GM12878 (cell line): ENCODE measurements around the gene BBC3. TPM values are rescaled to one million over a fixed set of nuclear protein-coding genes. Genes with fewer than 3 reads are reported as not detected.

Source experiments
- ATF3 ChIP-seq: IDR thresholded peaks from 2 replicates; pipeline ENCODE4 v1.6.1; 2011; ENCODE audit warnings: low read depth, mild to moderate bottlenecking, low read length, moderate library complexity, borderline replicate concordance; ENCODE audit errors: extremely low read depth
- ATF7 ChIP-seq: fragments of 450-650 bp; IDR thresholded peaks from 2 replicates; pipeline ENCODE4 v1.6.1; 2016; ENCODE audit warnings: low read depth, mild to moderate bottlenecking
- BACH1 ChIP-seq: fragments of 450-650 bp; IDR thresholded peaks from 2 replicates; pipeline ENCODE4 v1.6.1; 2017; ENCODE audit warnings: mild to moderate bottlenecking, borderline replicate concordance
- BRCA1 ChIP-seq: IDR thresholded peaks from 2 replicates; pipeline ENCODE4 v1.6.1; 2011; ENCODE audit warnings: low read depth, low read length, improper control_type of control experiment
- CBX5 ChIP-seq: sonication (generic); IDR thresholded peaks from 2 replicates; pipeline ENCODE4 v1.6.1; 2016; ENCODE audit warnings: low read depth, moderate library complexity, mild to moderate bottlenecking, inconsistent platforms
- CREM ChIP-seq: IDR thresholded peaks from 2 replicates; pipeline ENCODE4 v1.6.1; 2014; ENCODE audit warnings: antibody characterized with exemption, low read depth
- E4F1 ChIP-seq: fragments of 450-650 bp; IDR thresholded peaks from 2 replicates; pipeline ENCODE4 v1.6.1; 2018; ENCODE audit warnings: borderline replicate concordance, mild to moderate bottlenecking; ENCODE audit not compliant: partially characterized antibody
- EGR1 ChIP-seq, 2 experiments: IDR thresholded peaks; 1 replicate in 1 of 2; 2 replicates in 1 of 2; pipeline ENCODE4 v1.6.1; 2011 to 2012; ENCODE audit warnings: low read depth in 2 of 2, low read length in 2 of 2, borderline replicate concordance in 1 of 2, mild to moderate bottlenecking in 1 of 2, moderate library complexity in 1 of 2
- HDAC6 ChIP-seq: fragments of 200-600 bp; sonication (generic); IDR thresholded peaks from one replicate; pipeline ENCODE4 v1.8.0; 2017; ENCODE audit warnings: antibody characterized with exemption; ENCODE audit not compliant: unreplicated experiment
- IKZF1 ChIP-seq: fragments of 450-650 bp; conservative IDR thresholded peaks from 2 replicates; pipeline ENCODE4 v1.6.1; 2017; ENCODE audit warnings: antibody characterized with exemption, mild to moderate bottlenecking
- IRF3 ChIP-seq: fragments of 450-650 bp; IDR thresholded peaks from 2 replicates; pipeline ENCODE4 v1.6.1; 2014; ENCODE audit warnings: mild to moderate bottlenecking
- MEF2A ChIP-seq: IDR thresholded peaks from 2 replicates; pipeline ENCODE4 v1.6.1; 2011; ENCODE audit warnings: low read depth, mild to moderate bottlenecking, low read length, moderate library complexity; ENCODE audit not compliant: insufficient read depth
- MYB ChIP-seq: fragments of 150-350 bp; IDR thresholded peaks from 2 replicates; pipeline ENCODE4 v1.6.1; 2014; ENCODE audit warnings: mild to moderate bottlenecking, low read depth, low read length, borderline replicate concordance
- NKRF ChIP-seq: fragments of 450-650 bp; conservative IDR thresholded peaks from 2 replicates; pipeline ENCODE4 v1.6.1; 2017; ENCODE audit warnings: mild to moderate bottlenecking, moderate library complexity
- RCOR1 ChIP-seq: conservative IDR thresholded peaks from 2 replicates; pipeline ENCODE4 v1.6.1; 2012; ENCODE audit warnings: low read depth, low read length, improper control_type of control experiment
- RELA ChIP-seq: fragments of 450-650 bp; IDR thresholded peaks from 2 replicates; pipeline ENCODE4 v1.8.0; 2014; ENCODE audit warnings: borderline replicate concordance; ENCODE audit not compliant: partially characterized antibody
- SIN3A ChIP-seq: IDR thresholded peaks from 2 replicates; pipeline ENCODE4 v1.6.1; 2012; ENCODE audit warnings: low read depth, low read length, improper control_type of control experiment
- SMC3 ChIP-seq: IDR thresholded peaks from 2 replicates; pipeline ENCODE4 v1.6.1; 2011; ENCODE audit warnings: low read length, improper control_type of control experiment, borderline replicate concordance
- SPI1 ChIP-seq: IDR thresholded peaks from 2 replicates; pipeline ENCODE4 v1.6.1; 2011; ENCODE audit warnings: low read depth, mild to moderate bottlenecking, low read length, moderate library complexity, borderline replicate concordance; ENCODE audit not compliant: insufficient read depth
- WRNIP1 ChIP-seq: IDR thresholded peaks from 2 replicates; pipeline ENCODE4 v1.6.1; 2011; ENCODE audit warnings: low read depth, low read length, improper control_type of control experiment, borderline replicate concordance
- ZBTB33 ChIP-seq: fragments of 450-650 bp; IDR thresholded peaks from 2 replicates; pipeline ENCODE4 v1.6.1; 2017; ENCODE audit warnings: mild to moderate bottlenecking
- ZNF207 ChIP-seq: fragments of 450-650 bp; IDR thresholded peaks from 2 replicates; pipeline ENCODE4 v1.6.1; 2014; ENCODE audit warnings: antibody characterized with exemption, mild to moderate bottlenecking, borderline replicate concordance
- ZNF24 ChIP-seq: fragments of 450-650 bp; IDR thresholded peaks from 2 replicates; pipeline ENCODE4 v1.6.1; 2017; ENCODE audit warnings: antibody characterized with exemption, mild to moderate bottlenecking
- polyA plus RNA-seq, 11 experiments: library from polyadenylated mRNA; depleted of rRNA in 4 of 11; unstranded in 6 of 11; stranded (reverse) in 5 of 11; fragments of >200 nt; fragmentation: Nextera tagmentation in 4 of 11; fragmentation: Illumina TruSeq in 1 of 11; extraction: Ambion mirVana in 4 of 11; extraction: Trizol in 1 of 11; gene quantifications; 1 replicate in 1 of 11; 2 replicates in 10 of 11; pipeline versions ENCODE4 v1.2.1 to v1.2.3, GENCODE V29; 2011 to 2016; ENCODE audit warnings: inconsistent platforms in 2 of 11, missing spikeins in 2 of 11, low read depth in 1 of 11
- total RNA-seq, 4 experiments: library from RNA; depleted of rRNA in 3 of 4; stranded (reverse); fragments of >200 nt in 3 of 4; fragmentation: Illumina TruSeq in 1 of 4; extraction: Trizol in 1 of 4; gene quantifications; 2 replicates each; pipeline versions ENCODE4 v1.2.1 to v1.2.3, GENCODE V29; 2013 to 2021

BBC3 gene
- total and polyA plus RNA-seq, 10 of the 15 experiments (the other 5 are each of a cell fraction or from before 2014, with no cell fraction given) = 0.10 to 17.9 (median 7.5) TPM

GRCh38 chr19:47247308-47247990 is 16.4 kb upstream of the BBC3 start (continued):
- TF ChIP-seq NKRF (no peak), ZNF207 (no peak), ATF7 (peak; percentile 16; the same call in 1 of the 2 replicates), SPI1 (no peak), E4F1 (no peak), ZNF24 (no peak), SIN3A (no peak), IRF3 (no peak), CBX5 (no peak), MEF2A (no peak), ZBTB33 (no peak), MYB (no peak), RCOR1 (0 out of 2 replicates have a peak, but pooled peaks have one; percentile 47), IKZF1 (0 out of 2 replicates have a peak, but pooled peaks have one; percentile 21), RELA (no peak), BRCA1 (no peak), CREM (peak; percentile 32; the same call in 1 of the 2 replicates), ATF3 (no peak), BACH1 (no peak), SMC3 (peak; percentile 75), EGR1 (IDR thresholded peaks at IDR 0.05; ENCODE audit: borderline replicate concordance in 1 of 2, low read depth in 2 of 2, low read length in 2 of 2) (no peak), HDAC6 (no peak), WRNIP1 (0 out of 2 replicates have a peak, but pooled peaks have one; percentile 52)
